Measurements from ENCODE around the gene CGREF1.

- TF ChIP-seq, protein P1, sequence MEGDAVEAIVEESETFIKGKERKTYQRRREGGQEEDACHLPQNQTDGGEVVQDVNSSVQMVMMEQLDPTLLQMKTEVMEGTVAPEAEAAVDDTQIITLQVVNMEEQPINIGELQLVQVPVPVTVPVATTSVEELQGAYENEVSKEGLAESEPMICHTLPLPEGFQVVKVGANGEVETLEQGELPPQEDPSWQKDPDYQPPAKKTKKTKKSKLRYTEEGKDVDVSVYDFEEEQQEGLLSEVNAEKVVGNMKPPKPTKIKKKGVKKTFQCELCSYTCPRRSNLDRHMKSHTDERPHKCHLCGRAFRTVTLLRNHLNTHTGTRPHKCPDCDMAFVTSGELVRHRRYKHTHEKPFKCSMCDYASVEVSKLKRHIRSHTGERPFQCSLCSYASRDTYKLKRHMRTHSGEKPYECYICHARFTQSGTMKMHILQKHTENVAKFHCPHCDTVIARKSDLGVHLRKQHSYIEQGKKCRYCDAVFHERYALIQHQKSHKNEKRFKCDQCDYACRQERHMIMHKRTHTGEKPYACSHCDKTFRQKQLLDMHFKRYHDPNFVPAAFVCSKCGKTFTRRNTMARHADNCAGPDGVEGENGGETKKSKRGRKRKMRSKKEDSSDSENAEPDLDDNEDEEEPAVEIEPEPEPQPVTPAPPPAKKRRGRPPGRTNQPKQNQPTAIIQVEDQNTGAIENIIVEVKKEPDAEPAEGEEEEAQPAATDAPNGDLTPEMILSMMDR (IDR thresholded peaks at IDR 0.05), result no peak
- TF ChIP-seq EZH2 (IDR thresholded peaks at IDR 0.05; ENCODE audit: borderline replicate concordance, insufficient read depth, low read depth, low read length, poor library complexity, severe bottlenecking), result no peak
Observed at GRCh38 chr2:27147935-27148334, 29.0 kb upstream of the CGREF1 start.
